Measurements from ENCODE around the gene POLA2.
"Not testable (repeated sequence)": the region's sequence is repeated elsewhere in the genome, so short reads cannot be mapped to it uniquely, and the experiment has no call there.

Gene POLA2

DNA sequence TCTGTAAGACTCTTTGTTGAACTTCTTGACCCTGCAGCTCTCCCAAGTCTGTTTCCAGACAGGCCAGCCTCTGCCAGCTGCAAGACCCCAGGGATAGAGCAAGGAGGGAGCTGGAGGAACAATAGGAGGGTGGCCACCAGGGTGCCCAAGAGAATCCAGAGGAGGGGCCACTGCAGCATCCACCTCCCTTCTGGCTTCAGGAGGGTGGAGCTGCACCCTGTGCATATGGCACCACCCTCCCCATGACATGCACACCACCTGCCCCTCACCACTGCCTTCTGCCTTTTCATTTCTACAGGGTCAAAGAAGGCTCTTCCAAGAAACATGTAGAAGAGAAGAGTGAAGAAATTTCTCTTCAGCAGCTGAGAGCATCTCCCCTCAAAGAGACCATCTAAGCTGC, 20.1 kb upstream of the POLA2 start:
- DNase-seq (ENCODE audit: low read depth): no peak

DNA sequence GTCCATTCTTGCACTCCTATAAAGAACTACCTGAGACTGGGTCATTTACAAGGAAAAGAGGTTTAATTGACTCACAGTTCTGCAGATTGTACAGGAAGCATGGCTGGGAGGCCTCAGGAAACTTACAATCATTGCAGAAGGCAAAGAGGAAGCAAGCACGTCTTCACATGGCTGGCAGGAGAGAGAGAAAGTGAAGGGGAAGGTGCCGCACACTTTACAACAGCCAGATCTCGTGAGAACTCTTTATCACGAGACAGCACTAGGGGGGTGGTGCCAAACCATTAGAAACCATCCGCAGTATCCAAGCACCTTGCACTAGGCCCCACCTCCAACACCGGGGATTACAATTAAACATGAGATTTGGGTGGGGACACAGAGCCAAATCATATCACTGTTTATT, 19.4 kb upstream of the POLA2 start:
- DNase-seq (ENCODE audit: low read depth): no peak

GRCh38 chr11:65243797-65244196, 18.0 kb upstream of the POLA2 start:
- no peak for DNase-seq (ENCODE audit: low read depth)

- DNase-seq (ENCODE audit: low read depth): not testable (repeated sequence)
These were observed 16.7 kb upstream of the POLA2 start for GRCh38 chr11:65245046-65245445.

DNA sequence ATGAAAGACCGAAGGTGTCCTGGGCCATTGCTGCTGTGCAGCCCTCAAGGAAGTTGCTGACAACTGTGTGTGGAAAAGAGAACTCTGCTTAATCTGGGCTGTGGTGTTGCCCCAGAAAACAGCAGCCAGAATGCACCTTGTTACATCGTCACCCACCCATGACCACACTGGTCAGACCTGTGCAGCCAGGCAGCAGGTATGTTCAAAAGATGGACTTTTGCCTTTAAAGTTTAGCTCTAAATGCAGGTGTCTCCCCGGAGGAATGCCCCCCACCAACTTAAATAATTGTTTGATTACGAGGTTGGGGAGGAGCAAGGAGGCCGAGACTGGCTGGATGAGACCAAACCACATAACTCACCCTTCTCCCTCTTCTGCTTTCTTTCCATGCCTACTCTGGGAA, 15.3 kb upstream of the POLA2 start:
- DNase-seq (ENCODE audit: low read depth): no peak

DNA sequence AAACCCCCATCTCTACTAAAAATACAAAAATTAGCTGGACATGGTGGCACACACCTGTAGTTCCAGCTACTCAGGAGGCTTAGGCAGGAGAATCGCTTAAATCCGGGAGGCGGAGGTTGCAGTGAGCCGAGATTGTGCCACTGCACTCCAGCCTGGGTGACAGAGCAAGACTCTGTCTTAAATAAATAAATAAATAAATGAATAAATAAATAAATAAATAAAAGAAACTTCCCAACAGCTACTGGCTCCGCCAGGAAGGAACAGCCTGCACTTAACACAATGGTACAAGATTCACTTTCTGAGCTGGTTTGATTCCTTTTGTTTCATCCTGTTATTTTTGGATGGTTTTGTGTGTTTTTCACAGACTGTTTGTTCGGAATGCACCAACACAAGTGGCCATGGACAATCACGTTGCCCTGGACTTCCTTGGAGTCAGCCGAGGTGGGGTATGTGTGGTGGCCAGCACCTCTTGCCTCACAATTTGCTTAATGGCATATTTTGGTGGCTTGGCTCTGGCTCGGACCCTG, 13.5 kb upstream of the POLA2 start:
- DNase-seq (ENCODE audit: low read depth): not testable (repeated sequence)

GRCh38 chr11:65251476-65251875, 10.3 kb upstream of the POLA2 start:
- DNase-seq (ENCODE audit: low read depth): peak; percentile 76

DNA sequence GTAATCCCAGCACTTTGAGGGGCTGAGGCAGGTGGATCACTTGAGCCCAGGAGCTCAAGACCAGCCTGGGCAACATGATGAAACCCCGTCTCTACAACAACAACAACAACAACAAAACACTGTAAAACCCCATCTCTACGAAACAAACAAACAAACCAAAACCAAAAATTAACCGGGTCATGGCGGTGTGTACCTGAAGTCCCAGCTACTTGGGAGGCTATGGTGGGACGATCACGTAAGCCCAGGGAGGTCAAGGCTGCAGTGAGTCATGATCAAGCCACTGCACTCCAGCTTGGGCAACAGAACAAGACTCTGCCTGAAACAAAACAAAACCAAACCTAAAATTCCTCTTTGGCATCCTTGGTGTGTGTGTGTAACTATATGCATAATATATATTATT, 7.0 kb upstream of the POLA2 start:
- no peak for DNase-seq (ENCODE audit: low read depth)

- no peak for DNase-seq (ENCODE audit: low read depth)
These were observed 2.8 kb upstream of the POLA2 start for GRCh38 chr11:65258988-65259387.

DNA sequence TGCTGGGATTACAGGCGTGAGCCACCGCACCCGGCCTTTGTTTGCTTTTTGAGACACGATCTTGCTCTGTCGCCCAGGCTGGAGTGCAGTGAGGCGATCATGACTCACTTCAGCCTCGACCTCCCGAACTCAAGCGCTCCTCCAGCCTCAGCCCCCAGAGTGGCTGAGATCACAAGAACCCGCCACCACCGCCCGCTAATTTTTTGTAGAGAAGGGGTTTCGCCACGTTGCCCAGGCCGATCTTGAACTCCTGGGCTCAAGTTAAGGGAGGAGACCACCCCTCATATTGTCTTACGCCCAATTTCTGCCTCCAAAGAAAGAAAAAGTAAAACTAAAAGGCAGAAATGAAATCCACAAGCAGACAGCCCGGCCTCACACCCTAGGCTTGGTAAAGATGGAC, 1.5 kb upstream of the POLA2 start:
- no peak for DNase-seq (ENCODE audit: low read depth)

- no peak for DNase-seq (ENCODE audit: low read depth)
These were observed 789 bp upstream of the POLA2 start for GRCh38 chr11:65260756-65261590.

- DNase-seq (ENCODE audit: low read depth): peak; percentile 45
These were observed 569 bp downstream of the POLA2 start for GRCh38 chr11:65262381-65262680.

DNA sequence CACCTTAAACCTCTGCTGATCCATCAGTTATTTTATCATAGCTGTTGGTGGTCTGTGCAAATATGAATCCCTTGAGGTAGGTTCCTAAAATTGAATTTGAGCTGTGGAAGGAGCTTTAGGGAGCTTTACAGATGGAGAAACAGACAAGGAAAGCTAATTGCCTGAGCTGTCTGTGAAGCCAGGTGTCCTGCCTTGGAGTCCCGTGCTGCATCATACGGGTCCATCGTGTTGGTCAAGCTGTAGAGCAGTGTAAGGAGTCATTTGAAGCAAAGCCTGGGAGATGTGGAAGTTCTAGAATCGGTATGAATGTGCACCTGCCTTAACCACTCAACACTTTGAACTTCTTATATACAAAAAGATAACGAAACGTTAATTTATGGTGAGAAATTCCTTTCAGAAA, 1.0 kb downstream of the POLA2 start:
- no peak for DNase-seq (ENCODE audit: low read depth)

- DNase-seq (ENCODE audit: low read depth): not testable (repeated sequence)
These were observed 3.0 kb downstream of the POLA2 start for GRCh38 chr11:65264747-65265146.

DNA sequence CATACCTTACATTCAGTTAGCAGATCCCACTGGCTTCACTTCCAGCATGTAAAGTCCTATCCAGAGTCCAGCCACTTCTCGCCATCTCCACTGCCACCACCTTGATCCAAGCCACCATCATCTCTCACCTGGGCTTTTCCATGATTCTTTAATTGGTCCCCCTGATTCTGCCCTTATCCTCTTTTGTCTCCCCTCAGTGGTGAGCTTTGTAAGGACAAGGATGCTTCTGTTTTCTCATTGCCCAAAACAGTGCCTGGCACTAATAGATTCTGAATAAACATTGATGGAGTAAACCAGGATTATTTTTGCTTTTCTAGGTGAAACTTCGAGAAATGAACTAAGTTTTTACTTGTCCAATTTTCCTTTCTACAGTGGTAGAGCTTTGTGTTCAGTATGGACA, 4.4 kb downstream of the POLA2 start:
- no peak for DNase-seq (ENCODE audit: low read depth)

DNA sequence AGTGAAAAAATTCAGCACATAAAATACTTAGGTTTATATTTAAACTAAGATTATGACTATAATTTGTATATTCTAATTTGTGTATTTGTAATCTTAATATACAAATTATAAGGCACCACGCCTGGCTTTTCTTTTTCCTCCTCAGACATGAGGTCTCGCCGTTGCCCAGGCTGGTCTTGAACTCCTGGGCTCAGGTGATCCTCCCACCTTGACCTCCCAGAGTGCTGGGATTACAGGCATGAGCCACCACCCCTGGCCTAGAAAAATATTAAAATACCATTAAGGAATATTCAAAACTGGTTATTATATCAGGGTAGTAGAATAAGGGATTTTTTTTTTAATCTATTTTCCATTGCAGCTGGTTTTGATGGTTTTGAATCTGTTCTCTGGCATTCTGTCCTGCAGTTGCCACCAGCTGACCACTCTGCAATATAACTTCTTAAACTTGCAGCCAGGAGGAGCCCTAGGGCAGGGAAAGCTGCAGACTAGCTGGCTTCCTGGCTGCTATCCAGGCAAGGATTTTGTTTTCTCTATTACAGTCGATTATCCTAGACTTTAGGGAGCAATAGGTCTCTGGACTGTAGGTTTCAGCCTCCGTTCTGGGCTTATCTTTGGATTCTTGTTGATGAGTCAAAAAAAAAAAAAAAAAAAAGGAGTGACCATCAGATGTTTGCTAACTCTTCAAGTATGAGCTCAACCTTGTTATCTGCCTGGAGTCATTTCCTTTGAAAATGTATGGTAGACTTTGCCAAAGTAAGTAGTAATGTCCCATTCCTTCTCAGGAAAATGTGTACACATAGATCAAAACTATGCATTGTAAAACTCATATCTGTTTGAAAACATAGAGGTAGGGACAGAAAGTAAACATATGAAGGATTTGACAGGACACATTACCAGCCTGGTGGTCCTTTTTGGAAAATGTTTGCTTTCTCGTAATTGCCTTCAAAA, 13.2 kb downstream of the POLA2 start:
- peak; percentile 82 for DNase-seq (ENCODE audit: low read depth)

GRCh38 chr11:65275906-65276305, 14.1 kb downstream of the POLA2 start:
- DNase-seq (ENCODE audit: low read depth): no peak

GRCh38 chr11:65277631-65278277, 16.0 kb downstream of the POLA2 start:
- DNase-seq (ENCODE audit: low read depth): no peak

DNA sequence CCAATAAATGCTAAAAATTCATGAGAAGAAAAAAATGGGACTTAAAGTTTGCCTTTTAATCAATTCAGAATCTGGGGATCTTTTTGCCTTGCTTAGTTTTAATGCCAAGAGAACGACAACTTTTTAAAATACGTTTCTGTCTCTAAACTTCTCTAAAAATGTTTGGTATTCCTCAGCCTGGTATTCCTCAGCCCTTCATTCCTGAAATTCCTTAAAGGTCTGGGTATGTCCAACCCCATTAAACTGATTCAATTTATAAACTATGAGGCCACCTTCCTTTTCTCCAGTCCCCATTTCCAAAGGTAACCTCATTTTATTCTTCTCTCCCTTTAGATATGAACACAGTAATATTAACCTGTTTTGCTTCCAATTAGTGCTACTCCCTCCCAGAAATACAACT, 16.6 kb downstream of the POLA2 start:
- no peak for DNase-seq (ENCODE audit: low read depth)

- DNase-seq (ENCODE audit: low read depth): no peak
These were observed 17.5 kb downstream of the POLA2 start for GRCh38 chr11:65279279-65279678.

DNA sequence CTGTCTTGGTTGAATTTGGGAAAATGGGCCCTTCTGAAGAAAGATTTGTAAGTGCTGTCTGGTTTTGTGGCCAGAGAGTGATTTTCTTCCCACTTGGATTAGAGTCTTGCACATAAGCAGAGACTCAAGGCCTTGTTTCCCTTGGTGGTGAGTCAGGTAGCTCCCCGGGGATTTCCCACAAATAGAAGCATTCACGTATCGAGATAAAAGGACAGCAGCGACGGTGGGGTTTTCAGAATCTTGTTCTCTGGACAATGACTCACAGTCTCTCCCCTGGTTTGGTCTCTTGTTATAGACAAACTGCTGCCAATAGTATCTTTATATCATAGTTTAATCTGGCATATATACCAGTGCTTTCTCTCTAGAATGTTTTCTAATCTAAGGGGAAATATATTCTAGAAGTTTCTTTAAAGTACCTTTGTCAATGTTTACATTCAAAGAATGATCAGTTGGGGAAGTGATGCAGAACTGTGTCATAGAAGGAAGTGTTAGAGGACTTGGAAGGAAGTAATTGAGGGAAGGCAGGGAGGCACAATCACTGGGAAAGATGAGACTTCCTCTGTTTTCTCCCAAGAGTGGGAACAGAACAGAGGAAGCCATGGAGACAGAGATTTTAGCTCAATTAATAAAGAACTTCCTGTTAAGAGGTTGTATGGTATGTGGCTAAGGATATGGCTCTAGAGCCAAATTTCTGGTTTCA, 18.1 kb downstream of the POLA2 start:
- peak; percentile 49 for DNase-seq (ENCODE audit: low read depth)

GRCh38 chr11:65280646-65281045, 18.9 kb downstream of the POLA2 start:
- no peak for DNase-seq (ENCODE audit: low read depth)
